ENCODE data around the gene PDE6C.

- no peak for TF ChIP-seq CTCF (IDR thresholded peaks at IDR 0.05; ENCODE audit: low read depth, low read length, missing input control)
- TF ChIP-seq GABPA (IDR thresholded peaks at IDR 0.05 in 1 of 2, conservative IDR thresholded peaks at IDR 0.05 in 1 of 2): no peak
- TF ChIP-seq MAX (IDR thresholded peaks at IDR 0.05): no peak
- no peak for TF ChIP-seq RAD21 (IDR thresholded peaks at IDR 0.05)
- TF ChIP-seq REST (IDR thresholded peaks at IDR 0.05): no peak
- no peak for TF ChIP-seq ATF3 (IDR thresholded peaks at IDR 0.05)
- TF ChIP-seq SP1 (IDR thresholded peaks at IDR 0.05): no peak
- TF ChIP-seq NR2F2 (IDR thresholded peaks at IDR 0.05): no peak
Measured at GRCh38 chr10:93600446-93601145, 11.7 kb upstream of the PDE6C start.
